ENCODE results near the gene VEZF1. TPM values are rescaled to one million over a fixed set of nuclear protein-coding genes. Genes with fewer than 3 reads are reported as not detected.

Gene VEZF1, protein sequence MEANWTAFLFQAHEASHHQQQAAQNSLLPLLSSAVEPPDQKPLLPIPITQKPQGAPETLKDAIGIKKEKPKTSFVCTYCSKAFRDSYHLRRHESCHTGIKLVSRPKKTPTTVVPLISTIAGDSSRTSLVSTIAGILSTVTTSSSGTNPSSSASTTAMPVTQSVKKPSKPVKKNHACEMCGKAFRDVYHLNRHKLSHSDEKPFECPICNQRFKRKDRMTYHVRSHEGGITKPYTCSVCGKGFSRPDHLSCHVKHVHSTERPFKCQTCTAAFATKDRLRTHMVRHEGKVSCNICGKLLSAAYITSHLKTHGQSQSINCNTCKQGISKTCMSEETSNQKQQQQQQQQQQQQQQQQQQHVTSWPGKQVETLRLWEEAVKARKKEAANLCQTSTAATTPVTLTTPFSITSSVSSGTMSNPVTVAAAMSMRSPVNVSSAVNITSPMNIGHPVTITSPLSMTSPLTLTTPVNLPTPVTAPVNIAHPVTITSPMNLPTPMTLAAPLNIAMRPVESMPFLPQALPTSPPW
- polyA plus RNA-seq: 5.4 and 7.8 TPM in 2 replicates

DNA sequence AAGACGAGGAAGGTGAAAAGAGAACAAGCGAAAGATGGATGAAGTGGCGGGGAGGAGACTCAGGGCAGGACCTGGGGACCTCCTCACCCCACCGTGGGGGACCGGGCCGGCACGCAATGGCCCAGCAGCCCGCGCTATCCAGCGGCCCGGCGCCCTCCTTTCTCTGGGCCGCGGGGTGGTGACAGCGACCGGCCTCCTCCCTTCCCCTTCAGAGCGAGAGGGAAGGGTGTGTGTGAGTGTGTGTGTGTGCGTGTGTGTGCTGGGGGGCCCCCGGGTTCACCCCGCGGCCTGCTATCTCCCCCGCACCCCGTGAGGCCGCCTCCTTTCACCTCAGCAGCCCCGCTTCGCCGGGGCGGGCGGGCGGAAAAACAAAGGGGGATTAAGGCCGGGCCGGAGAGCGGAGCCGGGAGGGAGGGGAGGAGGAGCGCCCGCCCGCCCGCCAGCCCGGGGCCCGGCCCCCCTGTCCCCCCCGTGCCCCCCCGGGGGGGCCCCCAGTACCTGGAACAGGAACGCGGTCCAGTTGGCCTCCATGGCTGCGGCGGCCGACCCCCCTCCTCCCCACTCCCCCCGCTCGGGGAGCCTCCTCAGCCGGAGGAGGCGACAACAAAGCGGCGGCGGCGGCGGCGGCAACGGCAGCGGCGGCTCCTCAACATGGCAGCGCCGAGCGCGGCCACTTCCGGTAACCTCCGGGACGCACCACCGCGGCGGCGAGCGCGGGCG, at the start of gene VEZF1:
TSS of gene VEZF1 (minus strand) at position 674 of the 720 bp plus-strand sequence. CDS start at position 531, 143 bp downstream.

DNA sequence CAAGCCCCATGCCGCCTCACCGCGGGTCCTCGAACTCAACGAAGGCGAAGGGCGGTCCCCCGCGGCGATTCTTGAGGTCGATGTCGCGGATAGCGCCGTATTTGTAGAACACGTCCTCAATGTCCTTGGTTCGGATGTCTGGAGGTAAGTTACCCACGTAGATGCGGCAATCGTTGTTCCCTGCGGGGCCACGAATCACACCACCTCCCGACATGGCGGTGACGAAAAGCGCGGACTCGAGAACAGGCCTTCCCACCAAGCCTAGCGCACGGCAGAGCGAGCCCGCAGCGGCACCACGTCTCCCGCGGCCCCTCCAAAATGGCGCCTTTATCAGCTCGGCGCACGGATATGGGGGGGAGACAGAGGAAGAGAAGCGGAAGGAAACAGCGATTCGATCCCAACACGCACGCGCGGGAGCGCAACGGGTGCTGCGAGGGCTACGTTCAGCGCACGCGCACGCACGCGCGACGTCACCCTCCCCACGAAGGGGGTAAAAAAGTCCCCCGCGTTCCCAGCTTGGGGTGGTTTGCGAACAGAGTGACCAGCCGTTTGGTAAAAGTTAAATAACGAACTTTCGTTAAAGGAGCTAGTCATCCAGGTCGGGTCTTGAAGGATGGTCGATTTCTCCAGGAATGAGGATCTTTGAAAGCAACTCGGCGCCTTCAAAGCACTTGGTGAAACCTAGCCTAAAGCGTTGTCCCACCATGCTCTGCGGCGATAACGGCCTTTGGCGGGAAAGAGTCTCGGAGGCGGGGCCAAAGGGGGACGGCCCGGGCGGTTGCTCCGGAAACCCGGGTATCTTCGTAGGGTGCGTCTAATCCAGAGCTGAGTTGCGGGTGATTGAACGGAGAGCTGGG, 19.1 kb upstream of the VEZF1 start, which contains the start of gene SRSF1:
TSS of gene SRSF1 (minus strand) at position 323 of the 857 bp plus-strand sequence. CDS start at position 214, 109 bp downstream.

DNA sequence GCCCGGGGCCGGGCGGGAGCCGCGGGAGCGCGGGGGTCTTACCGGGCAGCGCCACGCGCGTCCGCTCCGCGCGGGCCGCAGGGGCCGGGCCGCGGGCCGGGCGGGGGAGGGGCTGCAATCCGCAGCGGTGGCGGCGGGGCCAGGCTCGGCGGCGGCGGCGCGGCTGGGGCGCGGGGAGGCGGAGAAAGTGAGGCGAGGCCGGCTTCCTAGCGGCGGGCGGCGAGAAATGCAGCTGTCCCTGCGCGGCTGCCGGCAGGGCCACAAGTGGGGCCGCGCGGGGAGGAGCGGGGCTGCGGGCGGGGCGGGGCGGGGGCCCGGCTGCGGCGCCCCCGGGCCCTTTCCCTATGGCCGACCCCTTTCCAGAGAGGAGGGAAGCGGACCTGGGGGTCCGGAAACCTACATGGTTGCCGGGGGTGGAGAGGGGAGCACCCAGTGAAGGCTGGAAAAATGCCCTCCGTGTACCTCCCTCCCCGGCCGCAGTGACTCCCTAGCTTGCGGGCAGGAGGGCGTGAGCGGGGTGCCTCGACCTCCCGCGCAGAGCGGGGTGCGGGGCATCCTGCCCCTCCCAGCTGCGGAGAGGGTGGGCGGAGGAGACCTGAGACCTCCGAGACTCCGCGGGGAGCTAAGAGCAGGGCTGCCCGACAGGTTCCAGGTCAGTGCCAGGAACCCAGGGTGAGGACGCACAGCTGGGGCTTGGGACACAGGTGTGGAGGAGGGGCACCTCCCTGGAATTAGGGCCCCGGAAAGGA, 32.7 kb downstream of the VEZF1 start, which contains the start of gene CUEDC1:
TSS of gene CUEDC1 (minus strand) at position 230 of the 749 bp plus-strand sequence. CDS start 69,848 bp downstream, outside the sequence.

Other genes with a start within 250 kb of the VEZF1 start
- not detected in 2 replicates for gene CCDC182, start 243.0 kb downstream of the VEZF1 start, polyA plus RNA-seq
- gene MRPS23, start 138.2 kb downstream of the VEZF1 start, polyA plus RNA-seq: 96.8 and 103 TPM in 2 replicates
- gene CUEDC1, start 32.8 kb downstream of the VEZF1 start, polyA plus RNA-seq: 0.24 and 0.58 TPM in 2 replicates
- gene SRSF1, start 19.0 kb upstream of the VEZF1 start, polyA plus RNA-seq: 25.0 and 27.9 TPM in 2 replicates
- gene DYNLL2, start 95.2 kb upstream of the VEZF1 start, polyA plus RNA-seq: 8.5 and 10.0 TPM in 2 replicates
- 0.48 TPM in 1 of 2 replicates, not detected in the other for gene OR4D1, start 160.1 kb upstream of the VEZF1 start, polyA plus RNA-seq
- not detected in 2 replicates for gene OR4D2, start 178.7 kb upstream of the VEZF1 start, polyA plus RNA-seq
- not detected in 2 replicates for gene EPX, start 204.5 kb upstream of the VEZF1 start, polyA plus RNA-seq
- 4.1 and 7.9 TPM in 2 replicates for gene MKS1, start 231.0 kb upstream of the VEZF1 start, polyA plus RNA-seq

Measured in Purkinje cell (primary cell).